ENCODE measurements around the gene ZBP1.

Gene ZBP1

DNA sequence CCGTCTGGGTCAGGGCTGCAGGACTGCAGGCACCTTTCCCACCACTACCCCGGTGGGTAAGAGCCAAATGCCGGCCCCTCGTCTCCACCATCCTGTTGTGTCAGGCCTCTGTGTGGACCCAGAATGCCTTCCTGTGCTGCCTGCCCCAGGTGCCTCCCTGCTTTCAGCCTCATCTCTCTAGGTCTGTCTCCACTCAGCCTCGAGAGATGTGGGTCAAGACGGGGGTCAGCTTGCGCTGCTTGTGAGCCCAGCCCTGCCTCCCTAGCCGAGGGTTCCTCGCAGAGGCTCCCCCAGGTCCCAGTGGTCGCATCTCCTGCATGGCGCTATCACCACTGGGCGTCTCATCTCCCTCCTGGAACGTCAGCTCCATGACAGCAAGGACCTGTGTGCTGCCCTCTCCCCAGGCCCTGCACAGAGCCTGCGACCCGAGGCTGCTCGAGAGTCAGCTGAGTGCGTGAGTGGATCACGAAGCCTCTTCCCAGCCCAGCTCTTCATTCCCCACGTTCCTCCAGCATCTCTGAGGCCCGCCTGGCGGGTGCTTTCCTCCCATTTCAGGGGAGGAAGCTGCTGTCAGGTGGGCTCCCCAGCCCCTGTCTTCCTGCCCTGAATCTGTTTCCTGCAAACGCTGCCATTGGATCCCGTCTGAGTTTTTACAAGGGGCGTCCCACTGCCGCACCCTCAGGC, 38.7 kb upstream of the ZBP1 start:
- DNase-seq (no peak), ATAC-seq (no peak)

DNA sequence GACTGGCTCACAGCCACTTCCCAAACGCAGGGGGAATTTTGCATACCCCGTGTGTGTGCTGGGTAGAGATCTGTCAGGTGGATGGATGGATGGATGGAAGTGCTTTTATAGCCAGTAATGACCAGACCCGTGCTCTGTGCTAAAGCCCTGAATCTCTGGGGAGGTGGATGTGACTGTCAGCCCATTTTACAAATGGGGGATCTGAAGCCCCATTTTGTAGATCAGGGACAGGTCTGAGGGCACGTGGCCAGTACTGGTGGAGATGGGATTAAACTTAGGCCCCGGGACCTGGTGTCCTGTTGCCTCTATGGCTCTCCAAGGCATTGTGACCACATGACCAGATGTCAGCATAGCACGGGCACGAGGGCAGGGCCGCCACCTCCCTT, 38.2 kb upstream of the ZBP1 start:
- DNase-seq, result no peak
- no peak for ATAC-seq

DNA sequence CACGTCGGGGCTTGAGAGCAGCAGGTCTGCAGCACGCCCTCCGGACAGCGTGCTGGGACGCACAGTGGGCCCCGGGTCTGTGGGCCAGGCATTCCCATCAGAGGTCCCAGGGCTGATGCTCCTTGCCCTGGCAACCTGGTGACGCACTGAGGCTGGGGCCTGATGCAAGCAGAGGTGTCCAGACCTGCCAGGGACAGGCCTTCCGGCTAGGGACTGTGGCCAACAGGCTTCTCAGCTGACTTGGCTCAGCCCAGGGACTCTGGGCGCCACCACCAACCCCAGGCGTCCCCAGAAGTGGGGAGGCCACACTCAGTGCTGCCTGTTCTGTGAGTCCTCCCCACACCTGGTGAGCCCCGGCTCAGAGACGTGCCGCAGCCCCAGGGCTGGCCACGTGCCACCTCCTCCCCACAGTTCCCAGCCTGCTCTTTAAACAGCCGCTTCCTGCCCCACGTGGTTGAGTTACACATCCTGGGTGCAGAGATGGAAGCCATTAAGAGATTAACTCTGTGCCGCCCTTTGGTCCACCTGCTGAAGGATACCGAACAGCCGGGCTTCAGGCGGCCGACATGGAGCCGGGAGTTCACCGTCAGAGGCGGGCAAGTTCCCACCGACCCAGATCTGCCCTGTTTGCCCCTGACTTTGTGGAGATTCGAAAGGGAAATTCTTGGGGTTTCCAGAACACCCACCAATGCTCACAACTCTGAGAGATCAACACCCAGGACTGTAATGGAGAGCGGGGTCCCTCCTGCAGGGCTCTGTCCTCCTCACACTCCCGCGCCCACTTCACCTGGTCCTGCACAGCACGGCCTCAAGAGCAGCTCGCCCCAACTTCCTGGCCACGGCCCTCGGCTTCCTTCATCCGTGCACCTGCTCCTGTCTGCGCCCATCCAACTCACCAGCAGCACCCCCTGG, 37.6 kb upstream of the ZBP1 start:
- DNase-seq, result peak; percentile 53

DNA sequence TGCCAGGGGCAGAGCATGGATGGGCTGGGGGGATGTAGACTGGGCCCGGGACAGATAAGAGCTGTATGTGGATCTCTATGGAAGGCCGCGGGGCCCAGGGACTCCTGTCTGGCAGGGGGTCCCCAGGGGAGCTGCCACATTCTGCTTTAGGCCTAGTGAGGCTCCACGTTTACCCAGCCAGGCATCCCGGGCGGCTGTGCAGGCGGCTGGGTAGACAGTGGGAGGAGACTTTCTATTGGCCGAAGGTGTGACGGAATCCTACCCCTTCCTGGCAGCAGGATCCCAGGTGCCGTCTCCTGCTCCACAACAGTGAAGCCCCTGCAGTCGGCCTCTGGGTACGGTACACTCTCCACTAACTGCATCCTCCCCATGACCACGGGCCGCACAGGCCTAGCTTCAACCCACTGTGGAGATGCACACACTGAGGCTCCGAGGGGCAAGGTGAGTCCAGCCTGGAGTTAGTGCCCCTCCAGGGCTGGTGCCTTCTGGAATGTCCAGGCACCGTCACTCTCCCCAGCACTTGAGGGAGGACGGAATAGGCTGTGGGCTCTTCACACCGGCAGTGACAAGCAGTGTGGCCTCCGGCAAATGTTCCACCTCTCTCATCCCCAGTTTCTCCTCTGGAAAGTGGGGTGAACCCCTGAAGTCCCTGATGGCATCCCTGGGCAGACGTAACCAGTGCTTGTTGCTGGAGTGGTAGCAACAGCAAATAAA, 36.8 kb upstream of the ZBP1 start:
- DNase-seq (no peak), ATAC-seq (no peak)

More for the DNA sequence above, 37.6 kb upstream of the ZBP1 start:
- ATAC-seq, result peak; percentile 32

DNA sequence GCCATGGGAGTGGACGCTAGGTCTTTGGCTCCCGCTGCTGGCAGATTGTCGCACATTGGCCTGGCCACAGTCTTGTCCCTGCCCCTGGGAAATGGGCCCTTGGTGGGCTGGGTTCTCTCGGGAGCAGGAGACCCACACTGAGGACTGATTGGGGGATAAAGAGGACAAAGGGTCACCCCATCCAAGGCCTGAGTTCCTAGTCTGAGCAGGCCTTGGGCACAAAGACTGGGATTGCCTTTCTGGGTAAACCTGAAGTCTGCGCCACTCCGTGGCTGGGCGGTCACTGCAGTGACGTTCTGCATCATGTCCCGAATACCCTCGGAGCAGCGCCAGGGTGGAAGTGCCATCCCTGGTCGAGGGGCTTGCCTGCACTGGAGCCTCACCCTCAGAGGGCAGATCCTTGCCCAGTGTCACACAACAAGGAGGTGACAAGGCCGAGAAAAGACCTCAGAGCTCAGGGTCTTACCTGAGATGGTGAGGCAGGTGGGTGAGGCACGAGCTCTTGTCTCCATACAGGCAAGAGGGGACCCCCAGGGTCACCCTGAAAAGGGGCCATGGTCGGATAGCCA, 36.1 kb upstream of the ZBP1 start:
- DNase-seq (no peak), ATAC-seq (no peak)

DNA sequence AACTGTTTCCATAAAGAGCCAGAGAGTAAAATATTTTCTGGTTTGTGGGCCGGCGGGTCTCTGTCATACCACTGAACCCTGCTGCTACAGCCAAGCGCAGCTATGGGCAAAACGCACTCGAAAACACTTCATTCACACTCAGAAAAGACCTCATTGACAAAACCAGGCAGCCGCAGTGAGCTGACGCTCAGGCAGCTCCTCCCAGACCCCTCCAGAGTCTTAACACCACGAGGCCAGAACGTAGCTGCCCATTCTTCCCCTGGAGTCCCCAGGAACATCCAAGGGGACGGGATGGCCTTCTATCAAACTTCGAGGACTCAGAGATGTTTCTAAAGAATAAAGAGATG, 35.6 kb upstream of the ZBP1 start:
- no peak for DNase-seq
- ATAC-seq, result no peak

DNA sequence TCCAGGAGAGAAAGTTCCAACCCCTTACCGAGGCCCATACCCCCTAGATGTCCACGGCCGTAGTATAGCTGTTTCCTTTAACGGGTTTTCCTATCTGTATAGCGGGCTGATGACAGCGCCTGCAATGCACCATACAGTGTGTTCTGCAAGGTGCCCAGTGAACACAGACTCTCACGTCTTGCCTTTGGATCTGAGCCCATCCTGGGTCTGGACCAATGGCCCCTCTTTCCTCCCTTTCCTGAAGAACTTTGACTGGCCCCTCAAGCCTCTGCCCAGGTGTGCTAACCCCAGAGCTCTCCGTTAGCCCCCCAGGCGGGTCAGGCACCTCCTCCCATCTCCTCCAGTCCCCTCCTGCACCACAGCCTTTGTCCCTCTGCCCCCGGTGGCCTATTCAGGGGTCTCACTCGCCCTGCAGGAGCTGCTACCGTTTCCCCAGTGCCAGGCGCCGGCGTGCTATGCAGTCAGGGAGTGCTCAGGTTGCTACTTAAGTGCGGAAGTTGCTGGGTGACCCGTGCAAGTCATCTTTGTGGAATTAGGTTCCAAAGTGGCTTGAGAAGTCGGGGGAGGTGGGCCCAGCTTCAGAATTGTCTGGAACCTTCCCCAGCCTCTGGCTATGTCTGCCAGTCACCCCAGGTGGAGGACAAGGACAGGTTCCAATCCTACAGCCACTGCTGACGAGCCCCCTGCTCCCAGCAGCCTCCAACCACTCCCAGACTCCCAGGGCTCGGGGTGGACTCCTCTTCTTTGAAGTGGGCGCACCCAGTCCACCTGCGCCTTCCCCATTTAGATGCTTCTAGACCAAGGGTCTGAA, 35.0 kb upstream of the ZBP1 start:
- DNase-seq, result no peak
- ATAC-seq, result no peak

DNA sequence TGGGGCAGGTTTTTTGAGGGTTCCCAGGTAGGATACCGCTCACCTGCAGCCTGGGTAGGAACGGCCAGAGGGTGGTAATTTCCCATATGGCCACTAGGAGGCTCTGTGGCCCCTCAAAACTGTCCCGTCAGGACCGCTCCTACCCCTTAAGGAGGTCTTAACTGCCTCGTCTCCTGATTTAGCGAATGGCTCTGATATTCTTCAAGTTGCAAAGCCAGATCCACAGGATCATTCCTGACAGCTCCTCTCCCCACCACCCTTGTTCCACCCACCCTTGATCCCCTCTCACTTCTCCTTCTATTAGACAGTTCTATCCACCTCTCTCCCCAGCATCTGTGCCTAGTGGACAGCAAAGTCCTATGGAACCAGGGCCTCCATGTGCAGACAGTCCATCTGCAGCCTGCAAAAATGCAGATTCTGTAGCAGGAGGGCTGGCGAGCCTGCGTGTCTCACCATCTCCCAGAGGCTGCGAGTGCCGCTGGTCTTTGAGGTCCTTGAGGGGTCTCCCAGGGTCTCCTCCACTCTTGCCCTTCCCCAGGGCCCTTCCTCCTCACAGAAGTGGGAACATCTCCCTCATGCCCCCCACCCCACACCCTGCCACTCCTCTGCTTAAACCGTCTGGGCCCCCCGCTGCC, 34.3 kb upstream of the ZBP1 start:
- ATAC-seq (peak; percentile 62), DNase-seq (peak; percentile 64)

DNA sequence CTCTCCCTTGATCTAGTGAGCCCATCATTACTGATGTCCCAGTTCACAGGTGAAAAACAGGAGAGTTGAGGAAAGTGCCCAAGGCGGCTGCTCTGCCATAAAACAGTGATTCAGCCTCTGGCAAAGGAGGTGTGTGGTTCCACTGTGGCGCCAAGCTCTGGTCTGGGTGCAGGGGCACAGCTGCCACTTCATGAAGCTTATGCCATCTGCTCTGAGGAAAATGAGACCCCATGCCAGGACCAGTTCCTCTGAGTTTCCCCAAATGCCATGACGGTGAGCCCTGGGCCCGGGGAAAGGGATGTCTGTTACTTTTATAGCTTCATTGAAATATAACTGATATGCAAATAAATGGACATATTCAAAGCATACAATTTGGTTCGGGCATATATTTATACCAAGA, 33.7 kb upstream of the ZBP1 start:
- no peak for DNase-seq

DNA sequence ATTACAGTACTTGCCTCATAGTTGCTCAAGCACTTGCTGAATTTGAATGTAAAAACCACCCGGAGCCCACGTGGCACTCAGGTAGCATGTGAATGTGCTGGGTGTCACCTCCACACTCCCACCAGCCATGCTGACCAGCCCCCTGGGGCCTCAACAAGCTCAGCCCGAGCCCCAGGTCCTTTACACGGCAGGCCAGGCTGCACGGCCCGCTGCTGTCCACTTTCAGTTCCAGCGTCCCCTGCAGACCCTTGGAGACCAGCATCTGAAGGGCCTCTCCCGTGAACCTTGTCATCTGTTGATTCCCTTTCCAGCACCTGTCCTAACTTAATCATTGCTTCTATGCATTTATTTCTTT, 33.3 kb upstream of the ZBP1 start:
- DNase-seq, result no peak

More for the DNA sequence above, 33.7 kb upstream of the ZBP1 start:
- ATAC-seq, result no peak

DNA sequence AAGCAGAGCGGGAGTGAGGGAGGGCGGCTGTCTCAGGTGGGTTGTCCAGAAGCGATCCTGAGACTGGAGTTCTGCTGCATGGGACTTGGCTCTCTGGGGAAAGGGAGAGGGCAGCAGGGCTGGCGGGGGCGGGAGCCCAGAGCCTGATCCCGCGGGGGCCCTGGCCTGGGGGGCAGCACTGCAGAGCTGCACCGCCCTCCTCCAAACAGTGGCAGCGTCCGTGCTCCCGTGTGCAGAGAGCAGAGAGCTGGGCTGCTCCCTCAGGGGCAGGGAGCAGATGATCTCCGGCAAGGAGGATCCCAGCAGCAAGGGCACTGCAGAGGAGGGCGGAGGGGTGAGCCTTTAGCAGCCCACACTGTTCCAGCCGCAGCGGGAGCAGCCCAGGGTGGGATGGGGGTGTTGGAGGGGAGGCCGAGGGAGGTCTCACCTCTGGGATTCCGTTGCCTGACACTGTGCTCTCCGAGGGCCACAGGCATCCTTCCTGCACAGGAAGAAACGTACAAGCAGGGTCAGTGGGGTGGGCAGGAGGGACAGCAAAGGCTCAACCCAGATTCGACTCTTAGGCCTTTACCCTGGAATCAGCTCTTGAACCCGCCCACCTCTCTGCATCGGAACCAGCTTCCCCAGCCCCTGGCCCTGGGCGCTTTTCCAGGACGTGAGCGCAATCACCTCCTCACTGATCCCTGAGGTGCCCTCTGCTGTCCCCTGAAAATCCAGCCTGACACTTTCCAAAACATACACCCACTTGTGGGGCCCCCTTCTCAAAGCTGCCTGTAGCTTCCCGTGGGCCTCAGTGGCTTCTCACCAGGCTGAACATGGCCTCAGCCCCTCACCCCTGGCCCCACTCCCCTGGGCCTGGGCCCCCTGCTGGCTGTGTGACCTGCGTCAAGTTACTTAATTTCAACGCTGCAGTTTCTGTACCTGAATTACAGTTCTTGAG, 32.6 kb upstream of the ZBP1 start:
- DNase-seq (no peak), ATAC-seq (no peak)

More for the DNA sequence above, 33.3 kb upstream of the ZBP1 start:
- no peak for ATAC-seq

DNA sequence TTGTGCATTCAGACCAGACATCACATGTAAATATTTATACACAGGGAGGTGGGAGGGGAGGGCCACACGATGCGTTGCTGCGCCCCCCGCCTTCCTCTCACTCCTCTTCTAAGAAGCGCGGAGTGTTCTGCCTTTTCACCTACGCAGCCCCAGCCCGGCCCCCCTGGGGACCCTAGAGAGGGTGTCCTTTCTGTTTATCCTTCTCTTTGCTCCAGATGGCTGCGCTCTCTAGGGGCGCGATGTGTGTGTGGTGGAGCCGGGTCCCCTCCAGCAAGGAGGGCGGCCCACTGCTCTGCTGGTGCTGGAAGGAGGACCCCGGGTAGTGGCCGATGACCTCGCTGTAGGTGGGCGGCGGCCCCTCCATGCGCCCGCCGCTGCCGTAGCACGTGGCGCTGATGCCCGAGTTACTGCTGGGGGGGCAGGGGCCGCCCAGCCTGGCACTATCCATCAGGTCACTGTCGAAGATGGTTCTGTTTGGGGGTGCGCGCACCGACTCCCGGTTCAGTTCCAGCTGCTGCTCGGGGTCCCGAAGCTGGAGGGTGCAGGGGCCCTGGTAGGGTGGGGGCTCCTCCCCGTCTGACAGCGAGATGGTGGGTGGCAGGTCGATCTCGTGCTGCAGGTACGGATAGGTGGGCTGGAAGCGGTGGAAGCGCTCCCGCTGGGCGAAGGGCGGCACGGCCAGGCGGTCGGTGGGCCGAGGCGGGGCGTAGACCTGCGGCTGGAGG, 31.8 kb upstream of the ZBP1 start:
- DNase-seq (no peak), ATAC-seq (no peak)

DNA sequence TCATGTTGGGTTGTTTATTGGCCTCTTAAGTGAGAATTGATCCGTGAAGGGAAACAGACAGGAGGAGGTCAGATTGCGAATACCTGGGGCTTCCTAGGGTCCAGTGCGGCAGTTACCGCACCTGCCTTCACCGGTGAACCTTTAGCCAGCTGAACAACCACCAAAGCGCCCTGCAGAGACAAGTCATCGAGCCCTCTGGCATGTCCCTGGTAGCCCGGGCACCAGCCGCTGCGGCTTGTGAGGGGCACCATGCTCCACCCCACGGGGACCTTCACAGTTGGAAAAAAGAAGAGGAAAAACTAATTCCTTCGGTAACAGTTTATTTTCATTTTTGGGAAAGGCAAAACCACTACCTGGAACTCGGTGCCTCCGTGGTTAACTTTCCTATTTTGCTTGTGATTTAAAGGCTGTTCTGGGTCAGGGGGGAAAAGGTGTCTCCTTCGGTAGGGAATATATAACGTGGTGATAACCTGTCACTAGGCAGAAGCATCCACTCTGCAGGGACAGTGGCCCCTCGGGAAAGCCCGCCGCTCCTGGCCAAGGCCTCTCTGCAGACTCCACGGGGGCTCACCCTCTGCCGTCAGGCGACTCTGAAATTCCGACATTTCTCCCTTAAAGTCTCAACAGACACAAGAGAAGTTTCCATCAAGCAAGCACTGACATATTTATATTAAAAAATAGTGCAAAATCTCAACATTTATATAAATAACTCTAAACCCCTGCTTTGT, 30.7 kb upstream of the ZBP1 start:
- DNase-seq, result no peak
- no peak for ATAC-seq

DNA sequence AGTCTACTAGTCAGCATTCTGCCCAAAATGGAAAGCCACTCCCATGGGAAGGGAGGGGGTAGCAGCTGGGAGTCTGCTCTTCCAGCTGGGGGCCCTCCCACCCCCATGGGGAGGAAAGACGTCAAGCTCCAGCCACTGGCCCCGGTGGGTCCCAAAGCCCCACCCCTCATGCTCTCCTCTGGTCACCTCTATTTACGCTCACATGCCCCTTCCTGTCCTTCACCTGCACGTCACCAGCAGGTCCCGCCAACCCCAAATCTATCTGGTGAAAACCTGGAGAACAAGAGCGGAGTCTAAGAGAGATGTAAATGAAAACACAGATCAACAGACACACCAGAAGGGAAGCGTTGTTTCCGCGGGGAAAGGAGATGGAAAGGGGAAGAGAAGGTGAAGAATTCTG, 30.0 kb upstream of the ZBP1 start:
- no peak for ATAC-seq
- DNase-seq, result no peak

DNA sequence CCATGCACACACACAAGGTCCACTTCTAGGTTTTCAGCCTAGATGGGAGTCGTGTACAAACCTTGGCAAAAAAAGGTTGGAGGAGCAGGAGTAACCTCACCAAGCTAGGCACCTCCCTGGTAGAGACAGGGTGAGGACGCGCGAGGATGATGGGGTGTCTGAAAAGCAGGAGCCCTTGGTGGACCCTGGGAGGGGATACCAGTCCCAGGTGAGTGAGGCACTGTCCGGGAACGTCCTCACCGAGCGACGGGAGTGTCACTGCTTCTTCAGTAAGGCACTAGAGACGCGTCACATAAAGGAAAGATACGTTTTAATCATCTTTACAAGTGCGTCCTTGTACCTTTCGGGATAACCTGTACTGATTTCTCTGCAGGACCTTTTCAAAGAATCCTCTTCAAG, 29.4 kb upstream of the ZBP1 start:
- no peak for DNase-seq
- no peak for ATAC-seq

DNA sequence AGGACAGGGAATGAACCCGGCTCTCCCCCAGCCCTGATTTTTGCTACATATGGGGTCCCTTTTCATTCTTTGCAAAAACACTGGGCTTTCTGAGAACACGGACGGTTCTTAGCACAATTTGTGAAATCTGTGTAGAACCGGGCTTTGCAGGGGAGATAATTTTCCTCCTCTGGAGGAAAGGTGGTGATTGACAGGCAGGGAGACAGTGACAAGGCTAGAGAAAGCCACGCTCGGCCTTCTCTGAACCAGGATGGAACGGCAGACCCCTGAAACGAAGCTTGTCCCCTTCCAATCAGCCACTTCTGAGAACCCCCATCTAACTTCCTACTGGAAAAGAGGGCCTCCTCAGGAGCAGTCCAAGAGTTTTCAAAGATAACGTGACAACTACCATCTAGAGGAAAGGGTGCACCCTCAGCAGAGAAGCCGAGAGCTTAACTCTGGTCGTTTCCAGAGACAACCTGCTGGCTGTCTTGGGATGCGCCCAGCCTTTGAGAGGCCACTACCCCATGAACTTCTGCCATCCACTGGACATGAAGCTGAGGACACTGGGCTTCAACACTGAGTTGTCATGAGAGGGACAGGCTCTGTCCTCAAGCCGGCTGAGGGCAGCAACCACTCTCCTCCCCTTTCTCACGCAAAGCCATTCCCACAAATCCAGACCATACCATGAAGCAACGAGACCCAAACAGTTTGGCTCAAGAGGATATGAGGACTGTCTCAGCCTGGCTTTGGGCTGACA, 28.8 kb upstream of the ZBP1 start:
- DNase-seq (no peak), ATAC-seq (no peak)

DNA sequence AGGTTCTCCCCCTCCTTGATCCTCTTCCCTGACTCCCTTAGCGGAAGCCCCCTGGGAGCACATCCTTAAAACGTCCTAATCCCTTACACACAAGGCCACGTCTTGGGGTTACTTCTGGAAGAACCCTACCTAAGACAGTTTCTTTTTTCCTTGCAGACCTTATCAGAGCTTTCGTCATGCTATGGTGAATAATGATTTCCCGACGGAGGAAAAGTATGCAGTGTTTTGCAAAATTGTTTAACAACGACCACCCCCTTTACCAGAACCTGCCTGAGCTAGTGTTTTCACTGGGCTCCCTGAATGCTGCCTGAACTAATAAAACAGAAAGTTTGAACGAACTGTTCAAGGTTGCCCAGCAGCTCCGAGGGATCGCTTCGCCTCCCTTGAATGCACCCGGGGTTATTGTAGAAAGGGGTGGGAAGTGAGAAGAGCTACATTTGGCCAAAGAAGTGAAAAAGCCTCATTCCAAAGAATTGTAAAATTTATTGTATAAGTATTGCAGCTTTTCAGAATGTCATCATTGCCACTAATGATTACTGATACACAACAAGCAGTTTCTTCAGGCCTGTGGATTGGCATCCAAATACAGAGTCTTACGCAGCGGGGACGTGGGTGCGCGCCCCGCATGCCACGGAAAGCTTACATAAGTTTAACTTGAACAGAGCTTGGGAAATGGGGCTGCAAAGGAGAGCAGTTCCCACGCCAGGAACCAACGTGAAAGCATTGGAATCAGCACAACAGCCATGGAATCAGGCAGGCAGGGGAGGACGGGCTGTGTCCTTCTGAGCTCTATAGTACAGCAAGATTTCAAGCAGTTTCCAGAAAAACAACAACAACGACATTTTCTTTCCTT, 27.9 kb upstream of the ZBP1 start:
- DNase-seq (no peak), ATAC-seq (no peak)

Data from stimulated activated naive CD8-positive, alpha-beta T cell treated with anti-CD3 and anti-CD28 coated beads, Interleukin-15, Interleukin-2, amounts not matched to agents 100 U/mL and 50 U/mL, for 24 hours (primary cell).